Peyer's patch (tissue), 4 donors: ENCODE measurements around the gene RAB33A.

Experiments
- POLR2A ChIP-seq, 2 donors: fragments of 450-650 bp; IDR thresholded peaks; one replicate each; pipeline ENCODE4 v1.5.1; 2017; ENCODE audit warnings: antibody characterized with exemption in 2 of 2, mild to moderate bottlenecking in 2 of 2, moderate library complexity in 2 of 2
- TF ChIP-seq, protein P1 (sequence below), 6 experiments: fragments of 450-650 bp in 4 of 6; fragments of 200-600 bp in 2 of 6; sonication (generic) in 1 of 6; IDR thresholded peaks; one replicate each; pipeline ENCODE4 v1.5.1; 2017 to 2019; ENCODE audit warnings: antibody characterized with exemption in 6 of 6, mild to moderate bottlenecking in 3 of 6, moderate library complexity in 1 of 6

- TF ChIP-seq, protein P1, sequence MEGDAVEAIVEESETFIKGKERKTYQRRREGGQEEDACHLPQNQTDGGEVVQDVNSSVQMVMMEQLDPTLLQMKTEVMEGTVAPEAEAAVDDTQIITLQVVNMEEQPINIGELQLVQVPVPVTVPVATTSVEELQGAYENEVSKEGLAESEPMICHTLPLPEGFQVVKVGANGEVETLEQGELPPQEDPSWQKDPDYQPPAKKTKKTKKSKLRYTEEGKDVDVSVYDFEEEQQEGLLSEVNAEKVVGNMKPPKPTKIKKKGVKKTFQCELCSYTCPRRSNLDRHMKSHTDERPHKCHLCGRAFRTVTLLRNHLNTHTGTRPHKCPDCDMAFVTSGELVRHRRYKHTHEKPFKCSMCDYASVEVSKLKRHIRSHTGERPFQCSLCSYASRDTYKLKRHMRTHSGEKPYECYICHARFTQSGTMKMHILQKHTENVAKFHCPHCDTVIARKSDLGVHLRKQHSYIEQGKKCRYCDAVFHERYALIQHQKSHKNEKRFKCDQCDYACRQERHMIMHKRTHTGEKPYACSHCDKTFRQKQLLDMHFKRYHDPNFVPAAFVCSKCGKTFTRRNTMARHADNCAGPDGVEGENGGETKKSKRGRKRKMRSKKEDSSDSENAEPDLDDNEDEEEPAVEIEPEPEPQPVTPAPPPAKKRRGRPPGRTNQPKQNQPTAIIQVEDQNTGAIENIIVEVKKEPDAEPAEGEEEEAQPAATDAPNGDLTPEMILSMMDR (IDR thresholded peaks at IDR 0.05): no peak
- no peak for TF ChIP-seq POLR2A (IDR thresholded peaks at IDR 0.05)
Measured at GRCh38 chrX:130159776-130160175, 12.0 kb upstream of the RAB33A start.
